GM19023 (cell line): ENCODE data around the gene SLC35C1.
"Not testable (repeated sequence)": the region's sequence is repeated elsewhere in the genome, so short reads cannot be mapped to it uniquely, and the experiment has no call there.

Experiments used
- ATAC-seq: cut with Tn5 transposase; IDR thresholded peaks from one replicate; pipeline ENCODE4 v1.9.1; 2021; ENCODE audit warnings: mild to moderate bottlenecking, moderate library complexity; ENCODE audit not compliant: unreplicated experiment

SLC35C1 gene

GRCh38 chr11:45786272-45786671 is 18.7 kb upstream of the SLC35C1 start:
- no peak for ATAC-seq

GRCh38 chr11:45788887-45789286 is 16.1 kb upstream of the SLC35C1 start:
- no peak for ATAC-seq

- ATAC-seq: no peak
Measured at GRCh38 chr11:45791524-45791923, 13.4 kb upstream of the SLC35C1 start.

GRCh38 chr11:45794169-45794568 is 10.8 kb upstream of the SLC35C1 start:
- ATAC-seq: no peak

GRCh38 chr11:45795379-45795778 is 9.6 kb upstream of the SLC35C1 start:
- no peak for ATAC-seq

GRCh38 chr11:45796461-45796861 is 8.5 kb upstream of the SLC35C1 start:
- ATAC-seq: no peak

- no peak for ATAC-seq
Measured at GRCh38 chr11:45798793-45799441, 6.0 kb upstream of the SLC35C1 start.

GRCh38 chr11:45799562-45799961 is 5.4 kb upstream of the SLC35C1 start:
- no peak for ATAC-seq

- ATAC-seq: no peak
Measured at GRCh38 chr11:45800261-45800660, 4.7 kb upstream of the SLC35C1 start.

GRCh38 chr11:45801723-45802315 is 3.1 kb upstream of the SLC35C1 start:
- no peak for ATAC-seq

GRCh38 chr11:45802531-45803317 is 2.2 kb upstream of the SLC35C1 start:
- ATAC-seq: no peak

GRCh38 chr11:45803971-45804760 is 783 bp upstream of the SLC35C1 start:
- peak; percentile 19 for ATAC-seq

- ATAC-seq: peak; percentile 39
Measured at GRCh38 chr11:45805305-45806071, 539 bp downstream of the SLC35C1 start.

- ATAC-seq: no peak
Measured at GRCh38 chr11:45806072-45806933, 1.4 kb downstream of the SLC35C1 start.

GRCh38 chr11:45806937-45807791 is 2.2 kb downstream of the SLC35C1 start:
- no peak for ATAC-seq

- ATAC-seq: no peak
Measured at GRCh38 chr11:45807792-45808238, 2.9 kb downstream of the SLC35C1 start.

GRCh38 chr11:45808427-45808826 is 3.5 kb downstream of the SLC35C1 start:
- ATAC-seq: not testable (repeated sequence)
